Mammary epithelial cell (primary cell): Measurements from ENCODE around the gene TBL1X.

Experiments
- CTCF ChIP-seq, 2 donors: IDR thresholded peaks in 1 of 2; conservative IDR thresholded peaks in 1 of 2; 2 replicates each; pipeline ENCODE4 v1.5.1; 2011 to 2012; ENCODE audit warnings: inconsistent platforms in 2 of 2, low read length in 2 of 2, mild to moderate bottlenecking in 2 of 2, control low read depth in 1 of 2, low read depth in 1 of 2; ENCODE audit not compliant: insufficient read depth in 1 of 2; ENCODE audit errors: extremely low read depth in 1 of 2
- EZH2 ChIP-seq: IDR thresholded peaks from 2 replicates; pipeline ENCODE4 v1.6.1; 2012; ENCODE audit warnings: low read length, inconsistent platforms, borderline replicate concordance

- TF ChIP-seq EZH2 (no peak), CTCF (conservative IDR thresholded peaks at IDR 0.05 in 1 of 2, IDR thresholded peaks at IDR 0.05 in 1 of 2; ENCODE audit: extremely low read depth in 1 of 2, insufficient read depth in 1 of 2, low read depth in 1 of 2, low read length in 2 of 2) (no peak)
Measured at GRCh38 chrX:9587642-9588041, 122.8 kb downstream of the TBL1X start.
